ENCODE data around the gene DNAH17. TPM values are rescaled to one million over a fixed set of nuclear protein-coding genes. Genes with fewer than 3 reads are reported as not detected.

The DNAH17 gene
- total and polyA plus RNA-seq, 2 of the 13 experiments (the other 11 are each of a cell fraction or from before 2014, with no cell fraction given): 0.86 to 1.6 TPM

GRCh38 chr17:78433013-78433727 lies 144.0 kb downstream of the DNAH17 start (continued):
- TF ChIP-seq BRCA1 (CRISPR knock-in tag; IDR thresholded peaks at IDR 0.05) (no peak), ZNF160 (CRISPR knock-in tag; IDR thresholded peaks at IDR 0.05) (no peak), ZNF276 (CRISPR knock-in tag; IDR thresholded peaks at IDR 0.05; ENCODE audit: low read depth) (no peak), KLF9 (CRISPR knock-in tag; IDR thresholded peaks at IDR 0.05; ENCODE audit: low read depth) (no peak), MBD4 (IDR thresholded peaks at IDR 0.05; ENCODE audit: borderline replicate concordance, low read length) (no peak), ZNF558 (CRISPR knock-in tag; IDR thresholded peaks at IDR 0.05; ENCODE audit: borderline replicate concordance) (no peak), SMAD9 (CRISPR knock-in tag; IDR thresholded peaks at IDR 0.05) (no peak), PTBP1 (IDR thresholded peaks at IDR 0.05; ENCODE audit: low read depth, low read length, poor library complexity, severe bottlenecking) (no peak), ZBTB34 (CRISPR knock-in tag; IDR thresholded peaks at IDR 0.05) (no peak), ZNF572 (CRISPR knock-in tag; IDR thresholded peaks at IDR 0.05) (no peak), TFDP1 (CRISPR knock-in tag; IDR thresholded peaks at IDR 0.05; ENCODE audit: borderline replicate concordance) (no peak), RXRA (CRISPR knock-in tag; IDR thresholded peaks at IDR 0.05) (0 out of 2 replicates have a peak, but pooled peaks have one; percentile 10), ZNF550 (CRISPR knock-in tag; IDR thresholded peaks at IDR 0.05; ENCODE audit: borderline replicate concordance) (no peak), NBN (conservative IDR thresholded peaks at IDR 0.05) (no peak), RAD51 (IDR thresholded peaks at IDR 0.05; ENCODE audit: borderline replicate concordance) (no peak), ZNF407 (CRISPR knock-in tag; IDR thresholded peaks at IDR 0.05; ENCODE audit: not compliant biosample characterization) (no peak), ZNF768 (CRISPR knock-in tag; IDR thresholded peaks at IDR 0.05) (no peak), CCAR2 (optimal IDR thresholded peaks at IDR 0.05; ENCODE audit: low read depth, low read length) (no peak)

Data from HepG2 (cell line).